ENCODE measurements around the gene EPB41L2.
A peak's percentile ranks its signal among the peaks of the same experiment; 100 is the strongest.

The EPB41L2 gene

DNA sequence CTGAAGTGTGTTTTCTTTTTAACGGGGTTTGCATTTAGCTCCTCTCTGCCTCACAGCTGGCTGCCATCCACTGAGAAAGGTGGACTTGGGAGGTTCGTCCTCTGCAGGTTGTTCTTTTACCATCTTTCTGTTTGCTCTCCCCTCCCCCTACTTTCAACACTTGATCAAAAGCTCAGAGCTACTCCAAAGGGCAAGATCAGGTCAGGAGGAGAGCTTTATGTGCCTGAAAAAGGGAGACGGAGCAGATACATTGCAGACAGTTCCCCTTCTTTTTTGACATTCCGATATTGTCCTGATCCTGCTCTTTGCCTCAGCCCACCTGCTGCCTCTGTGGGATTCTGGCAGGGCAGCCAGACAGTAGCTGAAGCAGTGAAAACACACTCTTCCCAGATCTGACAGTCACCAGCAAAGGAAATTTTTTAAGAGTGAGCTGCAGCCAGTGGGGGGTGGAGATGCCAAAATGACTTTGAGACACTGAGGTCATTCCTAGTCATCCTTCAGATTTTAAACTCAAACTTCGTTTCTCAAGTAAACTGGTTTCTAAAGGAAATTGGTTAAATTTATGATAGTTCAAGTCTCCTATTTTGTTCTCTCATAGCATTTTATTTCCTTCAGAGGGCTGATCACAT lies 209.4 kb downstream of the EPB41L2 start:
- Histone ChIP-seq H3K4me1 (ENCODE audit: control insufficient read depth, low read depth, low read length) (peaks cover 13% of the 10 kb centered on the region), H3K9ac (ENCODE audit: low read length) (no peak overlapping the region), H3K27ac (ENCODE audit: low read length) (no peak overlapping the region), H3K9me3 (ENCODE audit: control insufficient read depth, low read depth, low read length) (no peaks in the 10 kb centered on the region), H3K36me3 (ENCODE audit: control insufficient read depth, low read depth, low read length) (no peaks in the 10 kb centered on the region), H3K27me3 (ENCODE audit: control insufficient read depth, insufficient read depth, low read length) (no peaks in the 10 kb centered on the region), H3K4me3 (ENCODE audit: low read length) (no peak overlapping the region)

DNA sequence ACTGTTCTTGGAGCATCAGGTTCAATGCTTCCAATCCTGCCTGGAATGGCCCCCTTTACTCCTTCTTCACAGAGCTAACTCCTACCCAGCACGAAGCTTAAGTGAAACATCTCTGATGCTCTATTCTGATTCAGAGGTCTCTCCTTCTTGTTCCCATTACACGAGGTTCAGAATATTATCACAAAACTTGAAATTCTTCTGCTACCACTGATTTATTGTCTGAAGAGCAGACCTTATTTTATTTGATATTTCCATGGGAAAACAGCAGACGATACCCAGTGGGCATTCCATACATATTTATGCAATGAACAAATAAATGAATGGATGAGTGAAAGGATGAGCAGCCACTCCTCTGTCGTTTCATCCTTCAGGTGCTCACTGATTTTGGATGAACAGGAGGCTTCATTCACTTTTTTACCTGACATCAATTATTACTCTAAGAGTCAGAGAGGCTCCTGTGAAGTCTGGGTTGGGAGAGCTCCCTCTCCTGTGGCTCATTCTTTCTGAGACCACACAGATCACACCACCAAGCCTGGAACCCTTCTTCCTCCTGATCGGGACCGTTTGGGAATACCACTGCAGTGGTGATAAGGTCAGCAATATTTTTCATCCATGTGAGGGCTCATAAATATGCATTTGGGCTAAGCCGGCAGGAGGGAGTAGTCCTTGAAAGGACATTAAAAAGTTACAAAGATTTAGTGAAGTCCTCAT lies 210.0 kb downstream of the EPB41L2 start:
- Histone ChIP-seq H3K27me3 (ENCODE audit: control insufficient read depth, insufficient read depth, low read length) (no peaks in the 10 kb centered on the region), H3K9ac (ENCODE audit: low read length) (no peak overlapping the region), H3K4me3 (ENCODE audit: low read length) (no peak overlapping the region), H3K36me3 (ENCODE audit: control insufficient read depth, low read depth, low read length) (no peaks in the 10 kb centered on the region), H3K4me1 (ENCODE audit: control insufficient read depth, low read depth, low read length) (peaks cover 13% of the 10 kb centered on the region), H3K27ac (ENCODE audit: low read length) (no peak overlapping the region), H3K9me3 (ENCODE audit: control insufficient read depth, low read depth, low read length) (no peaks in the 10 kb centered on the region)

DNA sequence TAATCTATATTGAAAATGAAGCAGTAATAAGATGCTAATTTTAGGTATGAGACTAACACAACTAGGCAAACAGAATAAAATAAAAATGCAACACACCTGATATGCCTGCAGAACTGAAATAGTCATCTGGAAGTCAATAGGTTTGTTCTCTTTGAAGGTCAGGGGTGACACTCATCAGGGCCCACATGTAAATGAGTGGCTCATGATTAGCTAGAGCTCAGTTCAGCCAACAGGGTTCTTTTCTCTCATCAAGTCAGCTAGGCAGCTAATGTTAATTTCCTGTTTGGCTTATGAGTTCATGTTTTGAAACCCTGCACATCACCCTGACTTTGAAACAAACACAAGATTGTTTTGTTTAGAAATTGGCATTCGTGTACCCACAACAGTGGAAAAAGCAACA lies 212.0 kb downstream of the EPB41L2 start:
- H3K27me3 ChIP-seq (ENCODE audit: control insufficient read depth, insufficient read depth, low read length) = no peaks in the 10 kb centered on the region
- no peak overlapping the region for H3K27ac ChIP-seq (ENCODE audit: low read length)
- H3K9ac ChIP-seq (ENCODE audit: low read length) = no peak overlapping the region
- H3K36me3 ChIP-seq (ENCODE audit: control insufficient read depth, low read depth, low read length) = no peaks in the 10 kb centered on the region
- H3K4me1 ChIP-seq (ENCODE audit: control insufficient read depth, low read depth, low read length) = peaks cover 13% of the 10 kb centered on the region
- no peaks in the 10 kb centered on the region for H3K9me3 ChIP-seq (ENCODE audit: control insufficient read depth, low read depth, low read length)
- no peak overlapping the region for H3K4me3 ChIP-seq (ENCODE audit: low read length)

DNA sequence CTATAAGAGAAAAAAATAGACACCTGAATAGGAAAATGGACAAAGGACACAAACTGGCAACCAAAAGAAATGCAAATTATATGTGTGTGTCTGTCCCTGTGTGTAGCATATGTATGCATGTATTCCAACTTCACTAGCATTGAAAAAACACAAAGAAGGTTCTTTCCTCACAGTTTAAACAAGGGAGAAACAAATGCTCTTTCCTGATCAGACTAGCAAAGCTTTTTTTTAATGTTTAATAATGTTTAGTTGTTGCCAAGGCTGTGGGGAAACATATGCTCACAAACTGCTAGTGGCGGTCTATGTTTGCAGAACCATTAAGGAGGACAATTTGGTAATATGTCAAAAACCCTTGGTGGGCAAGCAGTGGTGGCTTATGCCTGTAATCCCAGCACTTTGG lies 213.5 kb downstream of the EPB41L2 start:
- Histone ChIP-seq H3K4me3 (ENCODE audit: low read length) (no peak overlapping the region), H3K27me3 (ENCODE audit: control insufficient read depth, insufficient read depth, low read length) (no peaks in the 10 kb centered on the region), H3K9ac (ENCODE audit: low read length) (no peak overlapping the region), H3K9me3 (ENCODE audit: control insufficient read depth, low read depth, low read length) (no peaks in the 10 kb centered on the region), H3K36me3 (ENCODE audit: control insufficient read depth, low read depth, low read length) (no peaks in the 10 kb centered on the region), H3K27ac (ENCODE audit: low read length) (no peak overlapping the region), H3K4me1 (ENCODE audit: control insufficient read depth, low read depth, low read length) (peaks cover 13% of the 10 kb centered on the region)

DNA sequence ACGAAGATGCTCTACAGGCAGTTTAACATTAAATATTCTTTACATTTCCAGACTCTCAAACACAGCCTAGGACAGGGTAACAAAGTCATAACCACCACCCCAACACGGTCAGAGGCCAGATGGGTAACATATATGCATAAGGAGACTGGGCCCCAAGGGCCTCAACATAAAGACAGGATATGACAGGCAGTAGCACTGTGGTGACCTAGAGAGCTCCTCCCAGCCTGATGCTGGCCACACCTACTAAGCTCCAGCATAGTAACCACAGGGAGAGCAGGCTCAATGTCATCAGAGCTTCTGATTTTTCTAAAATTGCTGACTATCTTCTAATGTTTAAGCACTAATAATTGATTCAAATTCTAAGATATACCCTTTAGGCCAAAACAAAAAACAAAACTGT lies 214.1 kb downstream of the EPB41L2 start:
- Histone ChIP-seq H3K4me1 (ENCODE audit: control insufficient read depth, low read depth, low read length) (peaks cover 9% of the 10 kb centered on the region), H3K9ac (ENCODE audit: low read length) (no peak overlapping the region), H3K4me3 (ENCODE audit: low read length) (no peak overlapping the region), H3K9me3 (ENCODE audit: control insufficient read depth, low read depth, low read length) (no peaks in the 10 kb centered on the region), H3K27me3 (ENCODE audit: control insufficient read depth, insufficient read depth, low read length) (no peaks in the 10 kb centered on the region), H3K27ac (ENCODE audit: low read length) (no peak overlapping the region), H3K36me3 (ENCODE audit: control insufficient read depth, low read depth, low read length) (no peaks in the 10 kb centered on the region)

DNA sequence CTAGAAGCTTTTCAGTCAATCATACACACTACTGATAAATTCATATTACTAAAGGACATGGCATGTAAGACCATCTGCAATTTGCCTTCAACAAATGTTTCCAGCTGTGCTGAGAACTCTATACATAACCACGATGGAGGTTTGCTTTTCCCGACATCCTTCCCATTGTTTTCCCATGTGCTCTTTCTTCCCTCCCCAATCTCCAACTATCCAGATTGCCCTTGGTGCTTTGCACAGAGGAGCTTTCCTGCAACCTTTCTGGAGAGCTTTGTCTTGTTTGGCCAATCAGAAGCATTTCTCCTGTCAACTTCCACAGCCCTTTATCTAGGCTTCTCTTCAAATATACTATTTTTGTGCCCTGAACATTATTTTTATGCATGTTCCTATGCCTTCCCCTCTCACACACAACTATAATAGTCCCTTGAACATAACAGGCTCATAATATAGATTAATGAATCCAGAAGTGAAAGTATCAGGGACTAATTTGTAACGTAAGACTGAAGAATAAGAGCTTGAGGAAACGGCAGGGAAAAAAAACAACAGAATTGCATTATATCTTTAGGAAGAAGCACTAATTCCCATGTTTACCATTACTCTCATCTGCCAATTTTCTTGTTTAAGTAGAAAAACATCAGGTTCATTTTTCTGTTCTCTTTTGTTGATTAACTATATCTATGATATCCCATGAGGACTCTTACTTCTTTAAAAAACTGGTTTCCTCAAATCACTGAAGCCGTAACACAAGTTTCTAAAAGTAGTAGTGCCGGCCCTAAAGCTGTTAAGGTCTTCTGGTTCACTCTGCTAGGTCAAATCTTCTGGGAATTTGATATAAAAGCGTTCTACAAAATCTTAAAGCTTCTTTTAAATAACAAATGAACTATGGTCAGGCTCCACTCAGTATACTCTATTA lies 215.8 kb downstream of the EPB41L2 start:
- H3K27ac ChIP-seq (ENCODE audit: low read length) = no peak overlapping the region
- H3K9ac ChIP-seq (ENCODE audit: low read length) = no peak overlapping the region
- H3K4me3 ChIP-seq (ENCODE audit: low read length) = no peak overlapping the region
- H3K9me3 ChIP-seq (ENCODE audit: control insufficient read depth, low read depth, low read length) = no peaks in the 10 kb centered on the region
- no peaks in the 10 kb centered on the region for H3K36me3 ChIP-seq (ENCODE audit: control insufficient read depth, low read depth, low read length)
- no peaks in the 10 kb centered on the region for H3K4me1 ChIP-seq (ENCODE audit: control insufficient read depth, low read depth, low read length)
- H3K27me3 ChIP-seq (ENCODE audit: control insufficient read depth, insufficient read depth, low read length) = no peaks in the 10 kb centered on the region

DNA sequence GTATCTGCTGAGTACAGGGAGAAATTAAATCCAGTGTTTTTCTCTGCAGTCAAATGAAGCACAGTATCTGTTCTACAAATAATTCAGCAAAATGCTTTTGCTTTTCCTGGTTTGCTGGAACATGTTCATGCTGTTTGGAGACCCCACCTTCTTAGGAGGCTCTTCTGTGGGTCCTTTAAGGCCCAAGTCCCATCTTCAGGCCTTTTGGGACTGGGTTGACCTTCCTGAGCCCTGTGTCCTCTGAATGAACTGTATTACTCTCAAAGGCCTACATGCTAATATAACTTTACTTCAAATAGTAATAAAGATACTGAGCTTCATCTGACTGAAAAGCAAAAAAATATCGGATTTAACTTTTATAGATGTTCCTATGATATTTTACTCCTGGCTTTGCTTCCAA lies 216.5 kb downstream of the EPB41L2 start:
- Histone ChIP-seq H3K4me1 (ENCODE audit: control insufficient read depth, low read depth, low read length) (no peaks in the 10 kb centered on the region), H3K27me3 (ENCODE audit: control insufficient read depth, insufficient read depth, low read length) (no peaks in the 10 kb centered on the region), H3K36me3 (ENCODE audit: control insufficient read depth, low read depth, low read length) (no peaks in the 10 kb centered on the region), H3K9ac (ENCODE audit: low read length) (no peak overlapping the region), H3K4me3 (ENCODE audit: low read length) (no peak overlapping the region), H3K9me3 (ENCODE audit: control insufficient read depth, low read depth, low read length) (no peaks in the 10 kb centered on the region), H3K27ac (ENCODE audit: low read length) (no peak overlapping the region)

DNA sequence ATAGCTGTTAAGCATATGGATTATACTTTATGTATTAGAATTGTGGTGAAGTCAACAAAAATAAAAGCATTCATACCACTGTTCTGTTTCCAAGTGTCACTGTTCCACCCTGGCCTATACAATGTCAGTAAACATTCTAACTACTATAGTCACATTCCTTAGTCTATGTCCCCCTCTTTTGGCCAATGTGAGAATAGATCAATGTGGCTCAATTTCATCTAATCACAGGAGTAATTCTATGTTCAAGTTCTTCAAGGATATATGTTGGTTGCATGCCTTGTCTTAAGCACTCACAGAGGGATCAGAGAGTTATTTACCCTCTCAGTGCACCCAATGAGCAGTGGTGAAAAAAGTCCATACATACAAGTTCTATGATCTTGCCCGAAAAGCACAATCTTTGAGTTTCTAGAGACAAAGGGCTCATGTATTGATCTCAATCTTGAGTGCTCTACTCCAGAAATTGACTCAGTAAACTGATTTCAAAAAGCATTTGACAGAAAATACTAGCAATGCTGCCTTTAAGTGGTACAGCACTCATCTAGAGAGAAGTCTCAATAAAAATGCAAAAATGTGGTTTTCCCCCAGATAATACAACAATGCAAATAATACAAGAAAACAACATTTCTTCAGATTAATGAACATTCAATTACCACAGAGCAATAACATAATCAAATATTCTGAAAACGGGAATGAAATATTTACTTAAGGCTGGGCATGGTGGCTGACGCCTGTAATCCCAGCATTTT lies 219.3 kb downstream of the EPB41L2 start:
- Histone ChIP-seq H3K9ac (ENCODE audit: low read length) (no peak overlapping the region), H3K36me3 (ENCODE audit: control insufficient read depth, low read depth, low read length) (no peaks in the 10 kb centered on the region), H3K4me1 (ENCODE audit: control insufficient read depth, low read depth, low read length) (peaks cover 20% of the 10 kb centered on the region), H3K27ac (ENCODE audit: low read length) (no peak overlapping the region), H3K4me3 (ENCODE audit: low read length) (no peak overlapping the region), H3K27me3 (ENCODE audit: control insufficient read depth, insufficient read depth, low read length) (no peaks in the 10 kb centered on the region), H3K9me3 (ENCODE audit: control insufficient read depth, low read depth, low read length) (no peaks in the 10 kb centered on the region)

DNA sequence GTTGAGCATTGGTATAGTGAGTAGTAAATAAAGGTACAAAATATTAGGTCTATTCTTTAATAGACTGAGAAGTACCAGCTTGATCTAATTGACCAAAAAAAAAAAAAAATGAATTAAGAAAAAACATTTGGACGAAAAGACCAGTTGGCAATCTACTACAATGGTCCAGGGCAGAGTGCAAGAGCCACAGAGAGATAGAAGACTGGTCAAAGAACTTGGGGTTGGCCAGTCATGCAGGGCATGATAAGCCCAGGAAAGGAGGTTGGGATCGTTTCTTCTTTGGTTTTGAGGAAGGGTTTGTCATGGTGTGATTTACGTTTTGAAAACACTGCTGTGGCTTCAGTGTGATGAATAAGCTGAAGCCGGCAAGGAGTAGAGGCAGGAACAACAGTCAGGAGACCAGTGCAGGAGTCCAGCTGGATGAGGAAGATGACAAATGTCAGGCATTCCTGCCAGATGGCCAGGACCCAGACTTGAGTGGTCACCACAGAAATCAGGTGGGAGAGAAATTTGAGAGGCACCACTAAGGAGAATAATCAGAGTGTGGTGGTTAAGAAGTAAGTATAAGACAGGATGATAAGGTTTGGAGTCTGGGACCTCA lies 221.8 kb downstream of the EPB41L2 start:
- Histone ChIP-seq H3K27ac (ENCODE audit: low read length) (no peak overlapping the region), H3K9me3 (ENCODE audit: control insufficient read depth, low read depth, low read length) (no peaks in the 10 kb centered on the region), H3K36me3 (ENCODE audit: control insufficient read depth, low read depth, low read length) (no peaks in the 10 kb centered on the region)

DNA sequence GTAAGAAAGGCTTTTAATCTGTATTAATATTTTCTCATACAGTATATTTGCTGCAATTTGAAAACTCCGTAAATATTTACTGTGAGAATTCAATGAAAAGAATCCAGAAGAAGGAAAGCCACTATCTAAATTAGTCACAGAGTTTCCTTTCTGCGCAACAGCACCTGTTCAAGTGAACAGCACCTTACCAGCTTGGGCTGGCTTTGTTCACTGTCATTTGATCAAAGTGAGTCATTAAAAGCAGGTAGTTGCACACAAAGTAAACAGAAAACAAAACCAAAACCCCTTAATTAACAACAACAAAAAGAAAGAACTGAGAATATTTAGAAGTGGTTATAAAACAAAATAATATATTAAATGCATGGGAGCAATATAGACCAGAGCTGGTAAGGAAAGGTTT lies 223.0 kb downstream of the EPB41L2 start:
- Histone ChIP-seq H3K9ac (ENCODE audit: low read length) (no peak overlapping the region), H3K9me3 (ENCODE audit: control insufficient read depth, low read depth, low read length) (no peaks in the 10 kb centered on the region), H3K27ac (ENCODE audit: low read length) (peak overlapping the region; percentile 32), H3K36me3 (ENCODE audit: control insufficient read depth, low read depth, low read length) (no peaks in the 10 kb centered on the region), H3K4me3 (ENCODE audit: low read length) (no peak overlapping the region), H3K27me3 (ENCODE audit: control insufficient read depth, insufficient read depth, low read length) (no peaks in the 10 kb centered on the region), H3K4me1 (ENCODE audit: control insufficient read depth, low read depth, low read length) (peaks cover 20% of the 10 kb centered on the region)

More for the DNA sequence above, 221.8 kb downstream of the EPB41L2 start:
- Histone ChIP-seq H3K4me1 (ENCODE audit: control insufficient read depth, low read depth, low read length) (peaks cover 20% of the 10 kb centered on the region), H3K27me3 (ENCODE audit: control insufficient read depth, insufficient read depth, low read length) (no peaks in the 10 kb centered on the region), H3K4me3 (ENCODE audit: low read length) (no peak overlapping the region), H3K9ac (ENCODE audit: low read length) (no peak overlapping the region)

DNA sequence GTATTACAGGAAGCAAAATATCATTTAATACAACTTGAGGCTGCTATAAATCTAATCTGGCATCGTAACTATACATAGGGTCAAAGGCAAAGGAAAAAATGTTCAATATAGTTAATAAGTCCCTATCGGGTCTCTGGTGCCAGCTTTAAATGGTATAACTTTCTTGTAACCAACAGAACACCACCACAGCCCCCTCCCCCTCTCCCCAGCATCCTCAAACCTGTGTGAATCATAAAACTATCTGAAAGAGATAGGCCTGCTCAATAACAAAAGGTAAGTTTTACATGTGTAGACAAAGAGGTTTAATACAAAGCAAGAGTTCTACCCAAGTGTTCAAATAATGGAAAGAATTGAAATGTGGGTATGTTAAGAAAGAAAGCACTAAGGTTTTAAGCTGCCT lies 223.7 kb downstream of the EPB41L2 start:
- Histone ChIP-seq H3K27ac (ENCODE audit: low read length) (no peak overlapping the region), H3K4me1 (ENCODE audit: control insufficient read depth, low read depth, low read length) (peaks cover 20% of the 10 kb centered on the region), H3K4me3 (ENCODE audit: low read length) (no peak overlapping the region), H3K9ac (ENCODE audit: low read length) (no peak overlapping the region), H3K36me3 (ENCODE audit: control insufficient read depth, low read depth, low read length) (no peaks in the 10 kb centered on the region), H3K9me3 (ENCODE audit: control insufficient read depth, low read depth, low read length) (no peaks in the 10 kb centered on the region), H3K27me3 (ENCODE audit: control insufficient read depth, insufficient read depth, low read length) (no peaks in the 10 kb centered on the region)
